GM19463 (cell line): Measurements from ENCODE around the gene HSPB8.

ENCODE experiments used
- ATAC-seq: cut with Tn5 transposase; IDR thresholded peaks from one replicate; pipeline ENCODE4 v1.9.1; 2021; ENCODE audit warnings: mild to moderate bottlenecking, moderate library complexity; ENCODE audit not compliant: unreplicated experiment

Gene HSPB8

GRCh38 chr12:119169150-119169549, 9.6 kb upstream of the HSPB8 start:
- ATAC-seq = no peak

GRCh38 chr12:119171291-119171690, 7.4 kb upstream of the HSPB8 start:
- ATAC-seq = no peak

- no peak for ATAC-seq
Measured at GRCh38 chr12:119171691-119172425, 6.9 kb upstream of the HSPB8 start.

GRCh38 chr12:119175081-119175480, 3.6 kb upstream of the HSPB8 start:
- no peak for ATAC-seq

GRCh38 chr12:119176267-119177055, 2.3 kb upstream of the HSPB8 start:
- ATAC-seq = no peak

- no peak for ATAC-seq
Measured at GRCh38 chr12:119177056-119177325, 1.7 kb upstream of the HSPB8 start.

GRCh38 chr12:119177724-119178380, 879 bp upstream of the HSPB8 start:
- no peak for ATAC-seq

GRCh38 chr12:119179335-119180021, 747 bp downstream of the HSPB8 start:
- ATAC-seq = no peak

GRCh38 chr12:119180380-119181040, 1.8 kb downstream of the HSPB8 start:
- no peak for ATAC-seq

- ATAC-seq = no peak
Measured at GRCh38 chr12:119181202-119181601, 2.5 kb downstream of the HSPB8 start.

- no peak for ATAC-seq
Measured at GRCh38 chr12:119181944-119182343, 3.2 kb downstream of the HSPB8 start.

GRCh38 chr12:119182701-119183493, 4.2 kb downstream of the HSPB8 start:
- no peak for ATAC-seq

GRCh38 chr12:119183942-119184695, 5.4 kb downstream of the HSPB8 start:
- no peak for ATAC-seq

GRCh38 chr12:119195256-119195655, 16.5 kb downstream of the HSPB8 start:
- ATAC-seq = no peak

- no peak for ATAC-seq
Measured at GRCh38 chr12:119198440-119198839, 19.7 kb downstream of the HSPB8 start.

GRCh38 chr12:119200601-119201000, 21.9 kb downstream of the HSPB8 start:
- ATAC-seq = no peak

GRCh38 chr12:119201789-119202543, 23.2 kb downstream of the HSPB8 start:
- ATAC-seq = no peak

- ATAC-seq = no peak
Measured at GRCh38 chr12:119202544-119202943, 23.8 kb downstream of the HSPB8 start.

GRCh38 chr12:119204131-119204530, 25.4 kb downstream of the HSPB8 start:
- ATAC-seq = no peak
